OCI-LY1 (cell line): ENCODE data around the gene PSME1.

ENCODE experiments used
- H2AFZ ChIP-seq: fragments of 200-600 bp; sonication (generic), shearing (Covaris generic); 2 replicates; pipeline ENCODE4 v1.6.0; 2014; ENCODE audit warnings: antibody characterized with exemption, mild to moderate bottlenecking, low read length
- H3F3A ChIP-seq: fragments of 200-600 bp; sonication (generic), shearing (Covaris generic); 2 replicates; pipeline ENCODE4 v1.6.0; 2014; ENCODE audit warnings: mild to moderate bottlenecking, antibody characterized with exemption, low read length, moderate library complexity; ENCODE audit not compliant: insufficient read depth
- H3K27ac ChIP-seq: fragments of 200-600 bp; sonication (generic); 2 replicates; pipeline ENCODE4 v1.5.1; 2014; ENCODE audit warnings: low read length, mixed run types, mild to moderate bottlenecking, low read depth; ENCODE audit not compliant: poor library complexity, severe bottlenecking
- H3K27me3 ChIP-seq: fragments of 200-600 bp; sonication (generic); 2 replicates; pipeline ENCODE4 v1.6.0; 2014; ENCODE audit warnings: antibody characterized with exemption, mild to moderate bottlenecking, low read length, moderate library complexity; ENCODE audit not compliant: insufficient read depth
- H3K36me3 ChIP-seq: fragments of 200-600 bp; sonication (generic); 2 replicates; pipeline ENCODE4 v1.6.1; 2014; ENCODE audit warnings: mild to moderate bottlenecking, antibody characterized with exemption, low read length, moderate library complexity, mixed read lengths; ENCODE audit not compliant: insufficient read depth
- H3K4me1 ChIP-seq: fragments of 200-600 bp; sonication (generic); 2 replicates; pipeline ENCODE4 v1.5.1; 2014; ENCODE audit warnings: mild to moderate bottlenecking, low read length, moderate library complexity; ENCODE audit not compliant: insufficient read depth, severe bottlenecking
- H3K4me2 ChIP-seq: fragments of 200-600 bp; sonication (generic), shearing (Covaris generic); 2 replicates; pipeline ENCODE4 v1.6.1; 2014; ENCODE audit warnings: low read length
- H3K4me3 ChIP-seq: fragments of 200-600 bp; sonication (generic); 2 replicates; pipeline ENCODE4 v1.5.1; 2014; ENCODE audit warnings: low read length, low read depth, mild to moderate bottlenecking, mixed read lengths; ENCODE audit not compliant: poor library complexity, severe bottlenecking
- H3K79me2 ChIP-seq: fragments of 200-600 bp; shearing (Covaris generic); 2 replicates; pipeline ENCODE4 v1.6.1; 2016; ENCODE audit warnings: mixed run types, low read length, mixed read lengths; ENCODE audit not compliant: insufficient read depth
- H3K9ac ChIP-seq: fragments of 200-600 bp; sonication (generic), shearing (Covaris generic); 2 replicates; pipeline ENCODE4 v1.6.1; 2014; ENCODE audit warnings: mild to moderate bottlenecking, low read length, mixed read lengths
- H3K9me2 ChIP-seq: fragments of 200-600 bp; sonication (generic), shearing (Covaris generic); 2 replicates; pipeline ENCODE4 v1.6.1; 2014; ENCODE audit warnings: low read depth, mild to moderate bottlenecking, low read length, mixed read lengths
- H3K9me3 ChIP-seq: fragments of 200-600 bp; shearing (Covaris generic); 2 replicates; pipeline ENCODE4 v1.6.1; 2014; ENCODE audit warnings: low read length, mixed read lengths
- H4K20me1 ChIP-seq: fragments of 200-600 bp; sonication (generic), shearing (Covaris generic); 2 replicates; pipeline ENCODE4 v1.6.0; 2016; ENCODE audit warnings: mild to moderate bottlenecking, low read length; ENCODE audit not compliant: insufficient read depth
- EZH2 ChIP-seq: fragments of 200-600 bp; sonication (generic), shearing (Covaris generic); IDR thresholded peaks from 2 replicates; pipeline ENCODE4 v1.8.0; 2017; ENCODE audit warnings: borderline replicate concordance, mixed run types, mild to moderate bottlenecking, antibody characterized with exemption, low read length, moderate library complexity, mixed read lengths
- TF ChIP-seq, protein P1 (sequence below): fragments of 200-600 bp; sonication (generic), shearing (Covaris generic); IDR thresholded peaks from 2 replicates; pipeline ENCODE4 v1.5.1; 2017; ENCODE audit warnings: mild to moderate bottlenecking, antibody characterized with exemption, low read length, moderate library complexity, mixed read lengths

The PSME1 gene

DNA sequence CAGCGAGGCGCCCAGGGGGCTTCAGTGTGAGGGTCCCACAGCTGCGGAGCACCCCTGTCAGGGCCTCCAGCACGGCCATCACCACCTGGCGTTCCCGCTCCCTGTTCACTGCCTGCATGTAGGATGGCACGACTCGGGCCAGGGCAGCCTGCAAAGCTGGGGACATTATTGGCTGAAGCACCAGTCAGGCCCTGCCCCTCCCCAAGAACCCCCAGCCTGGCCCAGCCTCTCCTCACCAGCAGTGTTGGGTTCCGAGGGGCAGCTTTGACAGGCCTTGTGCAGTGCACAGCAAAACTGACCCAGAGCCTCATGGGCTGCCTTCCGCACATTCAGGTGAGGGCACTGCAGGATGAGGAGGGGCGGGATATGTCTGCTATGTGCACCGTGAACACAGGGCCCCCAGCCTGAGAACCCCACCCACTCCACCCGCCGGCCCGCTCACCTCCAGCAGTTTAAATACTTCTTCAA, 47.1 kb downstream of the PSME1 start:
- H3K27me3 ChIP-seq = no peaks in the 10 kb centered on the region
- H3K79me2 ChIP-seq = no peaks in the 10 kb centered on the region
- no peak overlapping the region for H3K4me2 ChIP-seq
- TF ChIP-seq, protein P1, sequence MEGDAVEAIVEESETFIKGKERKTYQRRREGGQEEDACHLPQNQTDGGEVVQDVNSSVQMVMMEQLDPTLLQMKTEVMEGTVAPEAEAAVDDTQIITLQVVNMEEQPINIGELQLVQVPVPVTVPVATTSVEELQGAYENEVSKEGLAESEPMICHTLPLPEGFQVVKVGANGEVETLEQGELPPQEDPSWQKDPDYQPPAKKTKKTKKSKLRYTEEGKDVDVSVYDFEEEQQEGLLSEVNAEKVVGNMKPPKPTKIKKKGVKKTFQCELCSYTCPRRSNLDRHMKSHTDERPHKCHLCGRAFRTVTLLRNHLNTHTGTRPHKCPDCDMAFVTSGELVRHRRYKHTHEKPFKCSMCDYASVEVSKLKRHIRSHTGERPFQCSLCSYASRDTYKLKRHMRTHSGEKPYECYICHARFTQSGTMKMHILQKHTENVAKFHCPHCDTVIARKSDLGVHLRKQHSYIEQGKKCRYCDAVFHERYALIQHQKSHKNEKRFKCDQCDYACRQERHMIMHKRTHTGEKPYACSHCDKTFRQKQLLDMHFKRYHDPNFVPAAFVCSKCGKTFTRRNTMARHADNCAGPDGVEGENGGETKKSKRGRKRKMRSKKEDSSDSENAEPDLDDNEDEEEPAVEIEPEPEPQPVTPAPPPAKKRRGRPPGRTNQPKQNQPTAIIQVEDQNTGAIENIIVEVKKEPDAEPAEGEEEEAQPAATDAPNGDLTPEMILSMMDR = no peak
- TF ChIP-seq EZH2 = no peak
- peaks cover 89% of the 10 kb centered on the region for H3K36me3 ChIP-seq
- H3K9me3 ChIP-seq = no peaks in the 10 kb centered on the region
- H3K9me2 ChIP-seq = no peaks in the 10 kb centered on the region
- H2AFZ ChIP-seq = no peak overlapping the region
- no peak overlapping the region for H3K4me3 ChIP-seq
- H4K20me1 ChIP-seq = no peaks in the 10 kb centered on the region
- peaks cover 9% of the 10 kb centered on the region for H3K4me1 ChIP-seq
- H3K27ac ChIP-seq = no peak overlapping the region
- H3F3A ChIP-seq = no peaks in the 10 kb centered on the region
- H3K9ac ChIP-seq = no peak overlapping the region

DNA sequence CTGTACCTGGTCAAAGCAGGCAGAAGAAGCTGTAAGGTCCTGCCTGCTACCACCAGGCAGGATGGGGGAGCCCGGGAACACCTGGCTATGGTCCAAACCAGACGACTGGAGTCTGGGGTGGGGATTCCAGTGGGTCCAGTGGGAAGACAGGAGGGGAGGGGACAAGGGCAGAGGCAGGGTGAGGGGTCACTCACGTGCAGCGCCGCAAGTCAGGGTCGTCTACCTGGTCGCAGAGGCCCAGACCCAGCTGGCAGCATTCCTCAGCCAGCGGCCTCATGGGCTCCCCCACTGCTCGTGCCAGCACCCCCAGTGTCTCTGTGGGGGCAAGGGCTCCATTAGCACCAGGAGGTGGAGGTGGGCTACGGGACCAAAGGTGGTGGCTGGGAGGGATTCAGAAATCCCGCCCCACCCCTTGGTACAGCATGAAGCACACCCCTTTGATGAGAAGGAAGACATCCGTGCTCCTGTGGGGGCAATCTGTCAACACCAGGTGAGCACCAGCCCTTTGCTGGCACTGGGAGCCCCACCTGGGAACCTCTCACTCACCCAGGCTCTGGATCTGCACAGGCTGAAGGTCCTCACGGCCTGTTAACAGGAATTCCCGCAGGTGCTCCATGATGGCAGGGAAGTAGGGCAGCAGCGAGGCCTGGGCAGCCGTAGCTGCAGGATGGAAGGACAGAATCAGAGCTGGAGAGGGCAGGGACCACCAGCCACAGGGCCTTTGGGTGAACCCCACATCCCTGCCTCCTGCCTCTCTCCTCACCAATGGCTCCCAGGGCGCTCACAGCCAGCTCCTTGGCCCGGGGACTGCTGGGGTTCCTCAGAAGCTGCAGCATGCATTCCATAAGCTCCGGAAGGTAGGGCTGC, 48.3 kb downstream of the PSME1 start:
- H3K36me3 ChIP-seq = peaks cover 76% of the 10 kb centered on the region

DNA sequence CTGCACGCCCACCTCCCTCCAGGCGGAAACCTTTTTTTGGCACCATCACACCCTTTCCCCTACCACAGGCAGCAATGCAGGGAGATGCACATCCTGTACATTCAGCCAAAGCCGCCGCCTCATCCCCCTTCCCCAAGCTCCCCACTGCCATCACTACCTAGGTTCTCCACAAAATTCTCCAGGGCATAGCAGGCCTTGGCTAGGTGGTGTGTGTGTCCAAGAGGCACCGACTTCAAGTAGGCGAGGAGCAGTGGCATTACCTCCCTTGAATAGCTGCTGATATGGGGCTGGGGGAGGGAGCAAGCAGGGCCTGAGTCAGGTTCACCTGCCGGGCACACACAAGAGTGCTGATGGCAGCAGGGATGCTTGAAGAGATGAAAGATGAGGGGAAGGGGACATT, 49.0 kb downstream of the PSME1 start:
- H3K9ac ChIP-seq = no peak overlapping the region
- no peak overlapping the region for H3K4me3 ChIP-seq
- H3K4me1 ChIP-seq = peaks cover 19% of the 10 kb centered on the region
- H3K36me3 ChIP-seq = peaks cover 70% of the 10 kb centered on the region
- H3K27ac ChIP-seq = no peak overlapping the region
- no peak overlapping the region for H3K4me2 ChIP-seq
- H3K9me3 ChIP-seq = no peaks in the 10 kb centered on the region
- H3K9me2 ChIP-seq = no peaks in the 10 kb centered on the region
- no peak overlapping the region for H2AFZ ChIP-seq
- H3K27me3 ChIP-seq = no peaks in the 10 kb centered on the region
- TF ChIP-seq, protein P1 = no peak
- TF ChIP-seq EZH2 = no peak
- no peaks in the 10 kb centered on the region for H3K79me2 ChIP-seq
- no peaks in the 10 kb centered on the region for H4K20me1 ChIP-seq
- no peaks in the 10 kb centered on the region for H3F3A ChIP-seq

More for the DNA sequence above, 48.3 kb downstream of the PSME1 start:
- H3K9me2 ChIP-seq = no peaks in the 10 kb centered on the region
- H3K9me3 ChIP-seq = no peaks in the 10 kb centered on the region
- no peak overlapping the region for H3K9ac ChIP-seq
- H3K4me2 ChIP-seq = no peak overlapping the region
- H3K4me1 ChIP-seq = peaks cover 15% of the 10 kb centered on the region
- no peak overlapping the region for H3K4me3 ChIP-seq
- H2AFZ ChIP-seq = no peak overlapping the region
- H3F3A ChIP-seq = no peaks in the 10 kb centered on the region
- no peaks in the 10 kb centered on the region for H3K27me3 ChIP-seq
- H3K79me2 ChIP-seq = no peaks in the 10 kb centered on the region
- TF ChIP-seq EZH2 = no peak
- TF ChIP-seq, protein P1 = no peak
- H4K20me1 ChIP-seq = no peaks in the 10 kb centered on the region
- no peak overlapping the region for H3K27ac ChIP-seq
